HepG2 (cell line): ENCODE results near the gene BICDL1. TPM values are rescaled to one million over a fixed set of nuclear protein-coding genes. Genes with fewer than 3 reads are reported as not detected.

Experiments
- DBP ChIP-seq: sonication (generic); formaldehyde crosslinking; IDR thresholded peaks from 2 replicates; pipeline ENCODE4 v1.4.0; 2020; ENCODE audit warnings: missing genetic modification reagents; ENCODE audit errors: not compliant biosample characterization
- EHMT2 ChIP-seq: fragments of 200-600 bp; sonication (generic); IDR thresholded peaks from 2 replicates; pipeline ENCODE4 v1.7.0; 2017; ENCODE audit warnings: antibody characterized with exemption, low read depth, low read length, borderline replicate concordance
- GABPB1 ChIP-seq: IDR thresholded peaks from 2 replicates; pipeline ENCODE4 v1.6.1; 2016; ENCODE audit warnings: mild to moderate bottlenecking, missing genetic modification reagents, moderate library complexity, missing compliant biosample characterization
- MBD4 ChIP-seq: IDR thresholded peaks from 2 replicates; pipeline ENCODE4 v1.6.1; 2012; ENCODE audit warnings: low read length, inconsistent platforms, borderline replicate concordance
- MYPOP ChIP-seq: sonication (generic); formaldehyde crosslinking; IDR thresholded peaks from 2 replicates; pipeline ENCODE4 v1.8.1; 2023; ENCODE audit warnings: mild to moderate bottlenecking, moderate library complexity, missing genetic modification reagents
- PRDM4 ChIP-seq: sonication (generic); formaldehyde crosslinking; IDR thresholded peaks from 2 replicates; pipeline ENCODE4 v1.9.0; 2021; ENCODE audit warnings: missing genetic modification reagents, borderline replicate concordance
- TBL1XR1 ChIP-seq: fragments of 150-350 bp; IDR thresholded peaks from 2 replicates; pipeline ENCODE4 v1.6.1; 2014; ENCODE audit warnings: borderline replicate concordance, low read length; ENCODE audit not compliant: partially characterized antibody
- TFE3 ChIP-seq: IDR thresholded peaks from 2 replicates; pipeline ENCODE4 v1.6.1; 2016
- TRAFD1 ChIP-seq: sonication (generic); formaldehyde crosslinking; IDR thresholded peaks from 2 replicates; pipeline ENCODE4 v1.5.1; 2020; ENCODE audit warnings: missing genetic modification reagents, mild to moderate bottlenecking, borderline replicate concordance
- ZBTB3 ChIP-seq: sonication (generic); formaldehyde crosslinking; IDR thresholded peaks from 2 replicates; pipeline ENCODE4 v1.4.0; 2020; ENCODE audit warnings: low read depth, mild to moderate bottlenecking, moderate library complexity, missing genetic modification reagents, borderline replicate concordance
- ZNF317 ChIP-seq: sonication (generic); formaldehyde crosslinking; IDR thresholded peaks from 2 replicates; pipeline ENCODE4 v1.5.0; 2020; ENCODE audit warnings: mild to moderate bottlenecking, missing genetic modification reagents
- ZNF547 ChIP-seq: sonication (generic); formaldehyde crosslinking; IDR thresholded peaks from 2 replicates; pipeline ENCODE4 v1.5.1; 2020; ENCODE audit warnings: mild to moderate bottlenecking, missing genetic modification reagents
- ZNF737 ChIP-seq: sonication (generic); formaldehyde crosslinking; IDR thresholded peaks from 2 replicates; pipeline ENCODE4 v1.5.0; 2020; ENCODE audit warnings: missing genetic modification reagents, mild to moderate bottlenecking, borderline replicate concordance
- ZNF768 ChIP-seq: sonication (generic); formaldehyde crosslinking; IDR thresholded peaks from 2 replicates; pipeline ENCODE4 v1.4.0; 2020; ENCODE audit warnings: missing genetic modification reagents
- ZNF800 ChIP-seq: sonication (generic); formaldehyde crosslinking; IDR thresholded peaks from 2 replicates; pipeline ENCODE4 v1.4.0; 2020; ENCODE audit warnings: missing genetic modification reagents
- ZNF839 ChIP-seq: sonication (generic); formaldehyde crosslinking; IDR thresholded peaks from 2 replicates; pipeline ENCODE4 v1.4.0; 2020; ENCODE audit warnings: missing genetic modification reagents, mild to moderate bottlenecking, borderline replicate concordance
- ZSCAN12 ChIP-seq: sonication (generic); formaldehyde crosslinking; IDR thresholded peaks from 2 replicates; pipeline ENCODE4 v1.9.0; 2021; ENCODE audit warnings: mild to moderate bottlenecking, missing genetic modification reagents
- polyA plus RNA-seq, 8 experiments: library from polyadenylated mRNA; depleted of rRNA in 3 of 8; stranded (reverse) in 7 of 8; unstranded in 1 of 8; fragments of >200 nt; fragmentation: Illumina TruSeq in 4 of 8; extraction: Trizol in 4 of 8; gene quantifications; 2 replicates each; pipeline versions ENCODE4 v1.2.1 to v1.2.3, GENCODE V29; 2011 to 2016; ENCODE audit warnings: low read depth in 4 of 8, missing spikeins in 1 of 8, mixed read lengths in 1 of 8; ENCODE audit not compliant: insufficient read depth in 1 of 8
- total RNA-seq, 5 experiments: library from RNA; depleted of rRNA; stranded (reverse); fragments of >200 nt; fragmentation: Illumina TruSeq; extraction: Trizol; gene quantifications; 2 replicates each; pipeline ENCODE4 v1.2.3, GENCODE V29; 2016; ENCODE audit warnings: low read depth in 1 of 5

The BICDL1 gene
- total and polyA plus RNA-seq, 2 of the 13 experiments (the other 11 are each of a cell fraction or from before 2014, with no cell fraction given) = 3.6 to 9.7 TPM

- no peak for TF ChIP-seq PRDM4
- TF ChIP-seq TBL1XR1 = peak; percentile 19
- TF ChIP-seq ZNF317 = peak; percentile 45; the same call in 1 of the 2 replicates
- no peak for TF ChIP-seq EHMT2
- no peak for TF ChIP-seq ZNF737 (CRISPR knock-in tag)
- TF ChIP-seq DBP (CRISPR knock-in tag) = peak; percentile 90
- peak; percentile 90; the same call in 1 of the 2 replicates for TF ChIP-seq ZNF547 (CRISPR knock-in tag)
- TF ChIP-seq GABPB1 (CRISPR knock-in tag) = peak; percentile 88
- TF ChIP-seq ZSCAN12 (CRISPR knock-in tag) = peak; percentile 80; the same call in 1 of the 2 replicates
- peak; percentile 26; the same call in 1 of the 2 replicates for TF ChIP-seq ZNF768 (CRISPR knock-in tag)
- no peak for TF ChIP-seq MBD4
- TF ChIP-seq ZNF800 = peak; percentile 69; the same call in 1 of the 2 replicates
- TF ChIP-seq TRAFD1 = no peak
- peak; percentile 84 for TF ChIP-seq ZNF839 (CRISPR knock-in tag)
- peak; percentile 58; the same call in 1 of the 2 replicates for TF ChIP-seq TFE3 (CRISPR knock-in tag)
- TF ChIP-seq MYPOP (CRISPR knock-in tag) = peak; percentile 89
- no peak for TF ChIP-seq ZBTB3 (CRISPR knock-in tag)
These were observed 128.0 kb downstream of the BICDL1 start (continued) for GRCh38 chr12:120116792-120117651.
